ENCODE measurements around the gene MMP11.

DNA sequence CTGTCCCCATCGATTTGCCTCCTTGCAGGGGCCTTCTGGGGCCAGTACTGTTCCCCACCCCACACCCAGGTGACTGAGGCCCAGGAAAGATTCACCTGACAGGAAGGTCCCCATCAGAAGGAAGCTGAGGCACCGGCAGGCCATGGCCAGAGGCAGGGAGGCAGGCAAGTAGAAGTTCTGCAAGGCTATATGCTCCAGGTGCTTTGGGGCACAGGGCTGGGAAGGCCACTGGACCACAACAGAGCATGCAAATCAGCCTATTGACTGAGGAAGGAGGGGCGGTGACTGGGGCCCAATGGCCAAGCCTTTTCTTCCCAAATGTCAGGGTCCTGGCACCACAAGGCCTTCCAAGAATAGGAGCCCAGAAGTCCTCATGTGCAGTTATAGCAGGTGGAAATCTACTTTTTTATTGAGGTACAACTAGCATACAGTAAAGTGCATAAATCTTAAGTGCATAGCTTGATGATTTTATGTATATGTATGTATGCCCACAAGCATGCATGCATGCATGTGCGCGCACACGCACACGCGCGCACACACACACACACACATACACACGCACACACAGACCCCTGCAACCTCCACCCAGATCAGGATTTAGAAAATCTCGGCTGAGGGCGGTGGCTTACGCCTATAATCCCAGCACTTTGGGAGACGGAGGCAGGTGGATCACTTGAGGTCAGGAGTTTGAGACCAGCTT, 18.3 kb upstream of the MMP11 start, which contains the start of gene VPREB3:
- TF ChIP-seq CTCF (IDR thresholded peaks at IDR 0.05; ENCODE audit: low read depth, low read length, missing input control), result no peak
- no peak for TF ChIP-seq SP1 (IDR thresholded peaks at IDR 0.05)
- TF ChIP-seq GABPA (IDR thresholded peaks at IDR 0.05 in 1 of 2, conservative IDR thresholded peaks at IDR 0.05 in 1 of 2), result no peak
- TF ChIP-seq, protein P1, sequence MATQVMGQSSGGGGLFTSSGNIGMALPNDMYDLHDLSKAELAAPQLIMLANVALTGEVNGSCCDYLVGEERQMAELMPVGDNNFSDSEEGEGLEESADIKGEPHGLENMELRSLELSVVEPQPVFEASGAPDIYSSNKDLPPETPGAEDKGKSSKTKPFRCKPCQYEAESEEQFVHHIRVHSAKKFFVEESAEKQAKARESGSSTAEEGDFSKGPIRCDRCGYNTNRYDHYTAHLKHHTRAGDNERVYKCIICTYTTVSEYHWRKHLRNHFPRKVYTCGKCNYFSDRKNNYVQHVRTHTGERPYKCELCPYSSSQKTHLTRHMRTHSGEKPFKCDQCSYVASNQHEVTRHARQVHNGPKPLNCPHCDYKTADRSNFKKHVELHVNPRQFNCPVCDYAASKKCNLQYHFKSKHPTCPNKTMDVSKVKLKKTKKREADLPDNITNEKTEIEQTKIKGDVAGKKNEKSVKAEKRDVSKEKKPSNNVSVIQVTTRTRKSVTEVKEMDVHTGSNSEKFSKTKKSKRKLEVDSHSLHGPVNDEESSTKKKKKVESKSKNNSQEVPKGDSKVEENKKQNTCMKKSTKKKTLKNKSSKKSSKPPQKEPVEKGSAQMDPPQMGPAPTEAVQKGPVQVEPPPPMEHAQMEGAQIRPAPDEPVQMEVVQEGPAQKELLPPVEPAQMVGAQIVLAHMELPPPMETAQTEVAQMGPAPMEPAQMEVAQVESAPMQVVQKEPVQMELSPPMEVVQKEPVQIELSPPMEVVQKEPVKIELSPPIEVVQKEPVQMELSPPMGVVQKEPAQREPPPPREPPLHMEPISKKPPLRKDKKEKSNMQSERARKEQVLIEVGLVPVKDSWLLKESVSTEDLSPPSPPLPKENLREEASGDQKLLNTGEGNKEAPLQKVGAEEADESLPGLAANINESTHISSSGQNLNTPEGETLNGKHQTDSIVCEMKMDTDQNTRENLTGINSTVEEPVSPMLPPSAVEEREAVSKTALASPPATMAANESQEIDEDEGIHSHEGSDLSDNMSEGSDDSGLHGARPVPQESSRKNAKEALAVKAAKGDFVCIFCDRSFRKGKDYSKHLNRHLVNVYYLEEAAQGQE (IDR thresholded peaks at IDR 0.05), result no peak
- no peak for TF ChIP-seq RXRA (IDR thresholded peaks at IDR 0.05)
- TF ChIP-seq ATF3 (IDR thresholded peaks at IDR 0.05), result no peak
- TF ChIP-seq TAF1 (conservative IDR thresholded peaks at IDR 0.05), result no peak
- TF ChIP-seq JUND (IDR thresholded peaks at IDR 0.05), result no peak

Data from liver (tissue), 3 donors.